Activated T-helper 1 cell treated with anti-CD3 and anti-CD28 coated beads, Interleukin-12 subunit alpha, Interleukin-12 subunit beta, Interleukin-2, Interleukin-4 antibody, amounts not matched to agents 30 ng/mL and 10 ng/mL and 1 ng/mL, durations not matched to agents 14 hours and 24 hours and 36 hours (primary cell): Measurements from ENCODE around the gene GNA12. TPM values are rescaled to one million over a fixed set of nuclear protein-coding genes. Genes with fewer than 3 reads are reported as not detected.
A peak's percentile ranks its signal among the peaks of the same experiment; 100 is the strongest.

ENCODE experiments used
- DNase-seq: peaks from one replicate; pipeline ENCODE4 v3.0.0; 2021; ENCODE audit warnings: low spot score
- H3K27ac Mint-ChIP-seq: one replicate; pipeline ENCODE4 v1.8.0; 2021; ENCODE audit warnings: mild to moderate bottlenecking, mixed read lengths
- H3K27me3 Mint-ChIP-seq: one replicate; pipeline ENCODE4 v1.8.0; 2022; ENCODE audit warnings: mild to moderate bottlenecking, moderate library complexity, mixed read lengths; ENCODE audit not compliant: insufficient read depth
- H3K36me3 Mint-ChIP-seq: one replicate; pipeline ENCODE4 v1.8.0; 2021; ENCODE audit warnings: low read depth, mixed read lengths
- H3K4me1 Mint-ChIP-seq: one replicate; pipeline ENCODE4 v1.8.0; 2021; ENCODE audit warnings: low read depth, mixed read lengths
- H3K4me3 Mint-ChIP-seq: one replicate; pipeline ENCODE4 v1.8.0; 2021; ENCODE audit warnings: mild to moderate bottlenecking, moderate library complexity, mixed read lengths
- H3K9me3 Mint-ChIP-seq: one replicate; pipeline ENCODE4 v1.8.0; 2021; ENCODE audit warnings: mixed read lengths
- intact Hi-C: fragments of 100-400 bp; cut with micrococcal nuclease; formaldehyde crosslinking; loops from one replicate; pipeline ENCODE4 v1.15.1; 2024
- total RNA-seq: library from RNA; stranded (reverse); gene quantifications from 2 replicates; pipeline ENCODE4 v1.2.3, GENCODE V29; 2022

The GNA12 gene
- total RNA-seq, 1 donor from 2014 or later: 36.4 TPM

- Mint-ChIP-seq H3K36me3 (peaks cover 22% of the 10 kb centered on the region), H3K4me3 (no peak overlapping the region), H3K27me3 (no peaks in the 10 kb centered on the region), H3K27ac (peak overlapping the region; percentile 2), H3K4me1 (peaks cover 52% of the 10 kb centered on the region), H3K9me3 (no peaks in the 10 kb centered on the region)
- intact Hi-C loops: no loop called here
- DNase-seq: no peak
These were observed 82.2 kb downstream of the GNA12 start for GRCh38 chr7:2761801-2762497.

- Mint-ChIP-seq H3K4me1 (peaks cover 56% of the 10 kb centered on the region), H3K36me3 (peaks cover 27% of the 10 kb centered on the region), H3K27me3 (no peaks in the 10 kb centered on the region), H3K4me3 (no peak overlapping the region), H3K9me3 (no peaks in the 10 kb centered on the region), H3K27ac (no peak overlapping the region)
- no peak for DNase-seq
- intact Hi-C loops: no loop called here
These were observed 82.9 kb downstream of the GNA12 start for GRCh38 chr7:2761131-2761624.

- peak overlapping the region; percentile 91 for H3K27ac Mint-ChIP-seq
- no peak for DNase-seq
- H3K9me3 Mint-ChIP-seq: peaks cover 5% of the 10 kb centered on the region
- intact Hi-C loops: no loop called here
- no peaks in the 10 kb centered on the region for H3K27me3 Mint-ChIP-seq
- H3K4me1 Mint-ChIP-seq: peaks cover 52% of the 10 kb centered on the region
- H3K36me3 Mint-ChIP-seq: peaks cover 31% of the 10 kb centered on the region
- H3K4me3 Mint-ChIP-seq: peak overlapping the region; percentile 28
These were observed 83.8 kb downstream of the GNA12 start for GRCh38 chr7:2760098-2760889.

GRCh38 chr7:2759736-2760097, 84.4 kb downstream of the GNA12 start:
- intact Hi-C loops: loop anchor here (5.0 kb wide), 2 partner anchors 232 to 348 kb away; no protein-coding TSS in a partner anchor
- H3K4me3 Mint-ChIP-seq: no peak overlapping the region
- peaks cover 36% of the 10 kb centered on the region for H3K36me3 Mint-ChIP-seq
- no peak for DNase-seq
- H3K9me3 Mint-ChIP-seq: peaks cover 9% of the 10 kb centered on the region
- H3K27me3 Mint-ChIP-seq: no peaks in the 10 kb centered on the region
- H3K4me1 Mint-ChIP-seq: peaks cover 52% of the 10 kb centered on the region
- peak overlapping the region; percentile 91 for H3K27ac Mint-ChIP-seq

- intact Hi-C loops: loop anchor here (1.0 to 5.0 kb wide), 9 partner anchors 14 to 348 kb away; partner anchors contain the start of genes BRAT1, CARD11 and GNA12
- peaks cover 9% of the 10 kb centered on the region for H3K9me3 Mint-ChIP-seq
- H3K27ac Mint-ChIP-seq: peak overlapping the region; percentile 95
- H3K4me1 Mint-ChIP-seq: peaks cover 55% of the 10 kb centered on the region
- H3K27me3 Mint-ChIP-seq: no peaks in the 10 kb centered on the region
- peaks cover 36% of the 10 kb centered on the region for H3K36me3 Mint-ChIP-seq
- DNase-seq: no peak
- H3K4me3 Mint-ChIP-seq: peak overlapping the region; percentile 59
These were observed 85.2 kb downstream of the GNA12 start for GRCh38 chr7:2758673-2759616.

- Mint-ChIP-seq H3K36me3 (peaks cover 38% of the 10 kb centered on the region), H3K4me3 (peak overlapping the region; percentile 59), H3K27ac (peak overlapping the region; percentile 95), H3K27me3 (no peaks in the 10 kb centered on the region), H3K9me3 (peaks cover 9% of the 10 kb centered on the region), H3K4me1 (peaks cover 63% of the 10 kb centered on the region)
- intact Hi-C loops: loop anchor here (1.0 to 5.0 kb wide), 9 partner anchors 15 to 349 kb away; partner anchors contain the start of genes BRAT1, CARD11 and GNA12
- DNase-seq: peak; percentile 72
These were observed 86.0 kb downstream of the GNA12 start for GRCh38 chr7:2757904-2758672.

GRCh38 chr7:2757361-2757903, 86.7 kb downstream of the GNA12 start:
- peak overlapping the region; percentile 59 for H3K4me3 Mint-ChIP-seq
- no peaks in the 10 kb centered on the region for H3K27me3 Mint-ChIP-seq
- peaks cover 38% of the 10 kb centered on the region for H3K36me3 Mint-ChIP-seq
- H3K9me3 Mint-ChIP-seq: peaks cover 9% of the 10 kb centered on the region
- peaks cover 63% of the 10 kb centered on the region for H3K4me1 Mint-ChIP-seq
- peak overlapping the region; percentile 95 for H3K27ac Mint-ChIP-seq
- no peak for DNase-seq
- intact Hi-C loops: loop anchor here (5.0 kb wide), 2 partner anchors 230 to 350 kb away; no protein-coding TSS in a partner anchor

- Mint-ChIP-seq H3K27ac (no peak overlapping the region), H3K4me3 (no peak overlapping the region), H3K27me3 (no peaks in the 10 kb centered on the region), H3K4me1 (peaks cover 57% of the 10 kb centered on the region), H3K36me3 (peaks cover 33% of the 10 kb centered on the region), H3K9me3 (peaks cover 9% of the 10 kb centered on the region)
- DNase-seq: no peak
- intact Hi-C loops: loop anchor here (5.0 kb wide), 2 partner anchors 228 to 352 kb away; no protein-coding TSS in a partner anchor
These were observed 88.6 kb downstream of the GNA12 start for GRCh38 chr7:2755531-2755930.

GRCh38 chr7:2754912-2755311, 89.2 kb downstream of the GNA12 start:
- intact Hi-C loops: loop anchor here (5.0 kb wide), 2 partner anchors 228 to 352 kb away; no protein-coding TSS in a partner anchor
- Mint-ChIP-seq H3K4me3 (no peak overlapping the region), H3K4me1 (peaks cover 51% of the 10 kb centered on the region), H3K36me3 (peaks cover 30% of the 10 kb centered on the region), H3K9me3 (peaks cover 9% of the 10 kb centered on the region), H3K27ac (no peak overlapping the region), H3K27me3 (no peaks in the 10 kb centered on the region)
- DNase-seq: no peak

- intact Hi-C loops: no loop called here
These were observed 90.0 kb downstream of the GNA12 start for GRCh38 chr7:2754086-2754485.

GRCh38 chr7:2753148-2753547, 91.0 kb downstream of the GNA12 start:
- no peak overlapping the region for H3K27ac Mint-ChIP-seq
- DNase-seq: no peak
- H3K27me3 Mint-ChIP-seq: no peaks in the 10 kb centered on the region
- peaks cover 35% of the 10 kb centered on the region for H3K4me1 Mint-ChIP-seq
- H3K36me3 Mint-ChIP-seq: peaks cover 28% of the 10 kb centered on the region
- H3K4me3 Mint-ChIP-seq: no peak overlapping the region
- peaks cover 9% of the 10 kb centered on the region for H3K9me3 Mint-ChIP-seq
- intact Hi-C loops: no loop called here

More at GRCh38 chr7:2754086-2754485, 90.0 kb downstream of the GNA12 start:
- Mint-ChIP-seq H3K27me3 (no peaks in the 10 kb centered on the region), H3K4me3 (no peak overlapping the region), H3K27ac (peak overlapping the region; percentile 15), H3K4me1 (peaks cover 42% of the 10 kb centered on the region), H3K36me3 (peaks cover 28% of the 10 kb centered on the region), H3K9me3 (peaks cover 9% of the 10 kb centered on the region)
- no peak for DNase-seq
